Stomach (tissue), 9 donors: ENCODE measurements around the gene PRKX. TPM values are rescaled to one million over a fixed set of nuclear protein-coding genes. Genes with fewer than 3 reads are reported as not detected.
"Not testable (repeated sequence)": the region's sequence is repeated elsewhere in the genome, so short reads cannot be mapped to it uniquely, and the experiment has no call there.

Source experiments
- DNase-seq, 2 donors: peaks; one replicate each; pipeline versions ENCODE4 v3.0.0 to v3.0.0-alpha.2; 2013 to 2019
- H3K27ac ChIP-seq, 5 donors: fragments of 200-600 bp in 4 of 5; sonication (generic) in 4 of 5; one replicate each; pipeline ENCODE4 v1.5.1; 2013 to 2019; ENCODE audit warnings: mild to moderate bottlenecking in 1 of 5, moderate library complexity in 1 of 5
- H3K27me3 ChIP-seq, 3 donors: fragments of 200-600 bp; sonication (generic); one replicate each; pipeline ENCODE4 v1.5.1; 2017 to 2019; ENCODE audit warnings: mixed run types in 1 of 3
- H3K36me3 ChIP-seq, 4 donors: fragments of 200-600 bp; sonication (generic); 1 replicate in 3 of 4; 2 replicates in 1 of 4; pipeline ENCODE4 v1.5.1; 2016 to 2019
- H3K4me1 ChIP-seq, 4 donors: fragments of 200-600 bp; sonication (generic); one replicate each; pipeline ENCODE4 v1.5.1; 2016 to 2019
- H3K4me3 ChIP-seq, 4 donors: fragments of 200-600 bp; sonication (generic) in 3 of 4; one replicate each; pipeline ENCODE4 v1.5.1; 2016 to 2019; ENCODE audit warnings: mild to moderate bottlenecking in 1 of 4
- H3K9me3 ChIP-seq, 4 donors: fragments of 200-600 bp; sonication (generic); one replicate each; pipeline ENCODE4 v1.5.1; 2016 to 2019
- EP300 ChIP-seq: sonication (generic); formaldehyde crosslinking; IDR thresholded peaks from one replicate; pipeline ENCODE4 v1.6.1; 2017; ENCODE audit warnings: antibody characterized with exemption
- POLR2A ChIP-seq, 4 donors: fragments of 450-650 bp; IDR thresholded peaks; one replicate each; pipeline ENCODE4 v1.6.1; 2016; ENCODE audit warnings: antibody characterized with exemption in 4 of 4, control low read depth in 2 of 4, mild to moderate bottlenecking in 1 of 4, moderate library complexity in 1 of 4
- POLR2AphosphoS5 ChIP-seq, 3 donors: sonication (generic); formaldehyde crosslinking; IDR thresholded peaks; one replicate each; pipeline ENCODE4 v1.6.1; 2016; ENCODE audit warnings: antibody characterized with exemption in 3 of 3
- WGBS, 5 donors: extraction: QIAGEN DNeasy Blood & Tissue Kit in 3 of 5; methylation state at CpG; one replicate each; pipeline versions ENCODE4 v1.1.5 to v1.1.7; 2013 to 2018; 5-methylcytosine and 5-hydroxymethylcytosine counted together
- intact Hi-C: fragments of 100-400 bp; cut with DNase I; formaldehyde crosslinking; loops from one replicate; pipeline ENCODE4 v1.15.1; 2023; ENCODE audit warnings: low total_unique reads
- polyA plus RNA-seq, 3 donors: library from polyadenylated mRNA; stranded (reverse); fragments of 200-250 nt; gene quantifications; one replicate each; pipeline ENCODE4 v1.2.3, GENCODE V29; 2013
- total RNA-seq, 5 donors: library from RNA; depleted of rRNA; stranded (reverse); fragments of >200 nt; gene quantifications; one replicate each; pipeline versions ENCODE4 v1.1.0 to v1.2.3, GENCODE V29; 2014 to 2016
- TF ChIP-seq, protein P1 (sequence below), 7 experiments: fragments of 450-650 bp in 4 of 7; fragments of 200-600 bp in 3 of 7; sonication (generic) in 3 of 7; IDR thresholded peaks; one replicate each; pipeline ENCODE4 v1.5.1; 2016 to 2019; ENCODE audit warnings: antibody characterized with exemption in 7 of 7, control low read depth in 2 of 7, mild to moderate bottlenecking in 1 of 7
- donor health status: healthy with polysubstance abuse.
- donor health status: Bipolar disorder and iron deficiency.
- donor health status: healthy.

PRKX gene
- total and polyA plus RNA-seq, 8 donors: 2.4 to 56.5 (median 8.7) TPM

DNA sequence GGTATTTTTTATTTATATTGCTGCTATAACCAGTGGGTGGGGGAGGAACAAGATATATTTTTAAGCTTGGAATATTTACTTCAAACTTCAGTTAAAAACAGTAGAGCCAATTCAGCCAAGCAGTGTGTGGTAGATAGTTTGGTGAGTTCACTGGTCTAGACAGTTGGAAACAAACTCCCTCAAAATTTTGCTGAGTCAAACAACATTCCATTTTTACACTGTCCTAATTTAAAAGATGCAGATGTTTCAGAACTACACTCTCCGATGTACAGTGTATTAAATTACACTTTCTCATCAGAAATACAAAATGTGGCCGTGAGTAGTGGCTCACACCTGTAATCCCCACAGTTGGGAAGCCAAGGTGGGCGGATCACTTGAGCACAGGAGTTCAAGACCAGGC is 23.3 kb downstream of the PRKX start:
- intact Hi-C loops: no loop called here
- no peak overlapping the region for H3K4me3 ChIP-seq
- peaks cover 0 to 15% (median 0%) of the 10 kb centered on the region in 4 donors for H3K4me1 ChIP-seq
- no peaks in the 10 kb centered on the region for H3K27me3 ChIP-seq
- DNase-seq: peak in 1 of 2 donors; percentile 16
- no peaks in the 10 kb centered on the region for H3K9me3 ChIP-seq
- 59 to 82% (median 79%) methylated on average over 2 to 3 of the region's 3 CpGs for WGBS, 5 donors
- TF ChIP-seq EP300 (no peak), POLR2A (IDR thresholded peaks at IDR 0.05) (no peak), POLR2AphosphoS5 (IDR thresholded peaks at IDR 0.05) (no peak)
- TF ChIP-seq, protein P1, sequence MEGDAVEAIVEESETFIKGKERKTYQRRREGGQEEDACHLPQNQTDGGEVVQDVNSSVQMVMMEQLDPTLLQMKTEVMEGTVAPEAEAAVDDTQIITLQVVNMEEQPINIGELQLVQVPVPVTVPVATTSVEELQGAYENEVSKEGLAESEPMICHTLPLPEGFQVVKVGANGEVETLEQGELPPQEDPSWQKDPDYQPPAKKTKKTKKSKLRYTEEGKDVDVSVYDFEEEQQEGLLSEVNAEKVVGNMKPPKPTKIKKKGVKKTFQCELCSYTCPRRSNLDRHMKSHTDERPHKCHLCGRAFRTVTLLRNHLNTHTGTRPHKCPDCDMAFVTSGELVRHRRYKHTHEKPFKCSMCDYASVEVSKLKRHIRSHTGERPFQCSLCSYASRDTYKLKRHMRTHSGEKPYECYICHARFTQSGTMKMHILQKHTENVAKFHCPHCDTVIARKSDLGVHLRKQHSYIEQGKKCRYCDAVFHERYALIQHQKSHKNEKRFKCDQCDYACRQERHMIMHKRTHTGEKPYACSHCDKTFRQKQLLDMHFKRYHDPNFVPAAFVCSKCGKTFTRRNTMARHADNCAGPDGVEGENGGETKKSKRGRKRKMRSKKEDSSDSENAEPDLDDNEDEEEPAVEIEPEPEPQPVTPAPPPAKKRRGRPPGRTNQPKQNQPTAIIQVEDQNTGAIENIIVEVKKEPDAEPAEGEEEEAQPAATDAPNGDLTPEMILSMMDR (IDR thresholded peaks at IDR 0.05): no peak
- H3K36me3 ChIP-seq: no peaks in the 10 kb centered on the region
- H3K27ac ChIP-seq: no peak overlapping the region

DNA sequence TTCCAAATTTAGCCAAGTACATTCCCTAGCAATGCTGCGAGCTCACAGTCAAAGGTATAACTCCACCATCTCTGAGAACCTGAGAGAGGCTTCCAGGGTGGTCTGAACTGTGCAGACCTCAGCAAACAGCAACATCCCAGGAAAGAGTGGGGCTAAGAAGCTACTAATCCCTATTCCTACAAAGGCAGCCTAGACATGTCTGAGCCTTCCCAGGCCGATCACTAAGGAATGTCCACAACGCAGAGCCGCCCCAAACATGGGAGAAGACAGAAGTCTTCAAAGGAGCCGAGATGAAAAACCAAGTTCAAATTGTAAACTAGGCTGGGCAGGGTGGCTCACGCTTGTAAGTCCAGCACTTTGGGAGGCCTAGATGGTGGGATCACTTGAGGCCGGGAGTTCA is 30.2 kb downstream of the PRKX start:
- H3K36me3 ChIP-seq, H3K9me3 ChIP-seq, H3K27ac ChIP-seq, intact Hi-C loops, H3K27me3 ChIP-seq, DNase-seq, H3K4me3 ChIP-seq, H3K4me1 ChIP-seq: not testable (repeated sequence)
- WGBS, 5 donors: 76 to 97% (median 96%) methylated on average over 6 to 7 of the region's 7 CpGs

DNA sequence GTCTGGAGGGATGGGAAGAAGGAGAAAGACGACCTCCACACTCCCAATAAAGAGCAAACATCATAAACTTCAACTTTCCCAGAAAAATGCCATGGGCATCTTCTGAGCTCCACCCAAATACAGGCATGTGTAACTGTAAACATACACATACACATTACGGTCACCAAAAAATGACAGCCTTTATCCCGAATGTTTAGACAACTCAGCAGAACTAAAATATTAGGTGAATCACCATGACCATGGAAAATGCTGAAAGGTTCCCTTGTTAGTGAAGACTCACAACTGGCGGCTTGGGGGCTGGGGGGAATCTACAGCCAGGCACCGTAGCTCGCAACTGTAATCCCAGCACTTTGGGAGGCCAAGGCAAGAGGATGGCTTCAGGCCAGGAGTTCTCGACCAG is 33.0 kb downstream of the PRKX start:
- WGBS, 5 donors: 89 to 95% (median 91%) methylated on average over 7 of the region's 7 CpGs

DNA sequence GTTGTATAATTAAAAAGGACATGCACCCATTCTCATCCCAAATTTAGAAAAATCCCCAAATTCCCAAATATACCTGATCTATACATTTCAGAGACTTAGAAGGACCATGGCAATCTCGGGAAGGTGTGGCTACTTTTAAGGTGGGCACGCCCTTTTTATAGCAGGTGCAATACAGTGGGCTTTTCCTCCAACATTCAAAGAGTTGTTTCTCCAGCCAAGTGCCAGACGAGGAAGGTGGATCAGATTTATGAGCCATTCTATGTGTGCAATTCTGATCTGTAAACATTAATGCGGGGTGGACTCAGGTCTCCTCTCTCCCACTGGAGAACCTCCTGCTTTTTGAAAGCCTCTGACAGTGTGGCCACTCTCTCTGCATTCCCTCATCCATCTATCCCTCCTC is 33.8 kb downstream of the PRKX start:
- TF ChIP-seq, protein P1 (IDR thresholded peaks at IDR 0.05): no peak
- TF ChIP-seq EP300 (no peak), POLR2AphosphoS5 (IDR thresholded peaks at IDR 0.05) (no peak), POLR2A (IDR thresholded peaks at IDR 0.05) (no peak)
- no peak overlapping the region for H3K27ac ChIP-seq
- H3K27me3 ChIP-seq: no peaks in the 10 kb centered on the region
- no peaks in the 10 kb centered on the region for H3K9me3 ChIP-seq
- 69 to 85% (median 81%) methylated on average over 4 of the region's 4 CpGs for WGBS, 5 donors
- no peaks in the 10 kb centered on the region for H3K36me3 ChIP-seq
- intact Hi-C loops: no loop called here
- no peaks in the 10 kb centered on the region for H3K4me1 ChIP-seq
- H3K4me3 ChIP-seq: no peak overlapping the region
- no peak for DNase-seq

More for the DNA sequence above, 33.0 kb downstream of the PRKX start:
- Histone ChIP-seq H3K4me1 (no peaks in the 10 kb centered on the region), H3K36me3 (no peaks in the 10 kb centered on the region), H3K27ac (no peak overlapping the region), H3K27me3 (no peaks in the 10 kb centered on the region), H3K4me3 (no peak overlapping the region), H3K9me3 (no peaks in the 10 kb centered on the region)
- intact Hi-C loops: no loop called here
- TF ChIP-seq POLR2A (IDR thresholded peaks at IDR 0.05) (no peak), POLR2AphosphoS5 (IDR thresholded peaks at IDR 0.05) (no peak), EP300 (no peak)
- TF ChIP-seq, protein P1 (IDR thresholded peaks at IDR 0.05): no peak
- DNase-seq: no peak

DNA sequence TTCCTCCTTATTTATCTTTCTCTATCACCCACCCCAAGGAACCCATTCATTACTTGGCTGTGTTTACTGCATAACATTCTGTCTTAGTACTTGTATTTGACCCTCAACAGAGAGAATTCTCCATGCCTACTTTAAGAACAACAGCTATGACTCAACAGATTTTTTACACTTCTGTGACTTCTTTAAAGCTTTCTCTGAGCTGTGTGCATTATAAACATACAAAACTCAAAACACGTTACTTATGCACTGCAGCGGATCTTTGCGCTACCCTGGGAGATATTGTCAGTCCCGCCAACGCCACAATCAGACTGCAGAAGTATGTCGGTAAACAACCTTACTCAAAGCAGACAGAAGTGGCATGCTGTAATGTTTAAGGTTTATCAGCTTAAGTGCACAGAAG is 35.1 kb downstream of the PRKX start:
- H3K27me3 ChIP-seq: no peaks in the 10 kb centered on the region
- no peak for DNase-seq
- WGBS, 5 donors: 26 to 64% (median 51%) methylated on average over 6 of the region's 6 CpGs
- TF ChIP-seq POLR2A (IDR thresholded peaks at IDR 0.05): no peak
- intact Hi-C loops: no loop called here
- H3K4me1 ChIP-seq: no peaks in the 10 kb centered on the region
- H3K27ac ChIP-seq: no peak overlapping the region
- H3K4me3 ChIP-seq: no peak overlapping the region
- peaks cover 0 to 8% (median 0%) of the 10 kb centered on the region in 4 donors for H3K9me3 ChIP-seq
- H3K36me3 ChIP-seq: peaks cover 0 to 13% (median 7%) of the 10 kb centered on the region in 4 donors
